ENCODE results near the gene FADS2.

Gene FADS2

DNA sequence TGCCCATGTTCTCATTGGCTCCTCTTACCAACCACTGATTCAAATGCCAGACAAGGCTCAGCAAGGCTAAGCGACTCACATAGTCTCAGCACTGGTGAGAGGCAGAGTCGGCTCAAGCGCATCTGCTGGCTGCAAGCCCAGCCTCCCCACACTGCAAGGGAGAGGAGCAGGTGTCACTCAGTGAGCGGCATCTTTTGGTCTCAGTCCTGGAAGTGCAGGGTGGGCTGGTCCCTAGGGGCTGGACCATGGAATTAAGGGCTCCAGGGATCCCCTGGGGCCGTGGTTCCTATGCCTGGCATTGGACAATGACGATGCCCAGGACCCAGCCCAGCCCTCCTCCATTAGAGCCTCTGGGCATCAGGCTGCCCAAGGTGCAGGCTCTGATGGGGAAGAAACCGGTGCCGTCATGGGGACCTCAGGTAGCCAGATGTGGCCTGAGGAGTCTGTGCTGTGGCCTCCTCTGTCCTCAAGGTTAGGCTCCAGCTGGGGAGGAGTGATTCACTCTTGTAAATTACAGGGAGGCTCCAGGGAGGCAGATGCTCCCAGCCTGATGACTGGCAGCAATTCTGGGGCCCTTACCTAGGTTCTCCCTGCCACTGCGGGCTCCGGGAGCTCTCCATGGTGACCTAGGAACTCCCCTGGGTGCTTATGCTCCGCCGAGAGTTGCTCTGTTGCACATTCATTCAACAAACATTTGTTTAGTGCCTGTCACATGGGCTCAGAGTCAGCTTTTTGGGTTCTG, 28.0 kb downstream of the FADS2 start:
- Mint-ChIP-seq H3K36me3 (ENCODE audit: low read depth) (peaks cover 51% of the 10 kb centered on the region), H3K9me3 (no peaks in the 10 kb centered on the region), H3K27ac (no peak overlapping the region), H3K4me1 (no peaks in the 10 kb centered on the region), H3K4me3 (no peak overlapping the region), H3K27me3 (ENCODE audit: low read depth, poor library complexity) (no peaks in the 10 kb centered on the region)
- TF ChIP-seq, protein P1, sequence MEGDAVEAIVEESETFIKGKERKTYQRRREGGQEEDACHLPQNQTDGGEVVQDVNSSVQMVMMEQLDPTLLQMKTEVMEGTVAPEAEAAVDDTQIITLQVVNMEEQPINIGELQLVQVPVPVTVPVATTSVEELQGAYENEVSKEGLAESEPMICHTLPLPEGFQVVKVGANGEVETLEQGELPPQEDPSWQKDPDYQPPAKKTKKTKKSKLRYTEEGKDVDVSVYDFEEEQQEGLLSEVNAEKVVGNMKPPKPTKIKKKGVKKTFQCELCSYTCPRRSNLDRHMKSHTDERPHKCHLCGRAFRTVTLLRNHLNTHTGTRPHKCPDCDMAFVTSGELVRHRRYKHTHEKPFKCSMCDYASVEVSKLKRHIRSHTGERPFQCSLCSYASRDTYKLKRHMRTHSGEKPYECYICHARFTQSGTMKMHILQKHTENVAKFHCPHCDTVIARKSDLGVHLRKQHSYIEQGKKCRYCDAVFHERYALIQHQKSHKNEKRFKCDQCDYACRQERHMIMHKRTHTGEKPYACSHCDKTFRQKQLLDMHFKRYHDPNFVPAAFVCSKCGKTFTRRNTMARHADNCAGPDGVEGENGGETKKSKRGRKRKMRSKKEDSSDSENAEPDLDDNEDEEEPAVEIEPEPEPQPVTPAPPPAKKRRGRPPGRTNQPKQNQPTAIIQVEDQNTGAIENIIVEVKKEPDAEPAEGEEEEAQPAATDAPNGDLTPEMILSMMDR (IDR thresholded peaks at IDR 0.05), result no peak
- no peak for DNase-seq

DNA sequence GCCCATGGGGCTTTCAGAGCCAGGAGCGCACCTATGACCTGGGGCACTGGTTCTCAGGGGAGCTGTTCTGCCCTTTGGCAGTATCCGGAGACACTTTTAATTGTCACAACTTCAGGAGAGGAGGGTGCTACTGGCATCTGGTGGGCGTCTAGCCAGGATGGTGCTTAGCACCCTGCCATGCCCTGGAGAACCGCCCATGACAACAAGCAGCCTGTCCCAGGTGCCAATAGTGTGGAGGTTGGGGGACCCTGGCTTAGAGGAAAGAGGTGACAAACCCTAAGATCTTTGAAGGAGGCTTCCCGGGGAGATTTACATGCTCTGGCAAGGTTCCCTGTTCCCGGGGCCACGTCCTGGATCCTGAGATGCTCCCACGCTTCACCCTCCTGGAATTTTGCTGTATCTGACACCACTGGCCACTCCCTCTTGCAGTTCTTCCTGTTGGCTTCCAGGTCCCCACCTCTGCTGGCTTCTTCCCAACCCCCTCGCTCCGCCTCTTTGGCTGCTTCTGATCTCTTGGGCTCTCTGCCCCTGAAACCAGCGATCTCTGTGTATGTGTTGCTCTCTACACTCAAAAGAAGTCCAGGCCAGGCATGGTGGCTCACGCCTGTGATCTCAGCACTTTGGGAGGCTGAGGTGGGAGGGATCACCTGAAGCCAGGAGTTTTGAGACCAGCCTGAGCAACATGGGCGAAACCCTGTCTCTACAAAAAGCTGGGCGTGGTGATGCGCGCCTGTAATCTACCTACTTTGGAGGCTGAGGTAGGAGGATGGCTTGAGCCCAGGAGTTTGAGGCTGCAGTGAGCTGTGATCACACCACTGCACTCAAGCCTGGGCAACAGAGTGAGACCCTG, 32.2 kb downstream of the FADS2 start:
- no peak for DNase-seq
- H3K4me1 Mint-ChIP-seq, result no peaks in the 10 kb centered on the region
- peaks cover 55% of the 10 kb centered on the region for H3K36me3 Mint-ChIP-seq (ENCODE audit: low read depth)
- H3K4me3 Mint-ChIP-seq, result no peak overlapping the region
- H3K27me3 Mint-ChIP-seq (ENCODE audit: low read depth, poor library complexity), result no peaks in the 10 kb centered on the region
- no peaks in the 10 kb centered on the region for H3K9me3 Mint-ChIP-seq
- TF ChIP-seq, protein P1 (IDR thresholded peaks at IDR 0.05), result no peak
- peak overlapping the region; percentile 32 for H3K27ac Mint-ChIP-seq

DNA sequence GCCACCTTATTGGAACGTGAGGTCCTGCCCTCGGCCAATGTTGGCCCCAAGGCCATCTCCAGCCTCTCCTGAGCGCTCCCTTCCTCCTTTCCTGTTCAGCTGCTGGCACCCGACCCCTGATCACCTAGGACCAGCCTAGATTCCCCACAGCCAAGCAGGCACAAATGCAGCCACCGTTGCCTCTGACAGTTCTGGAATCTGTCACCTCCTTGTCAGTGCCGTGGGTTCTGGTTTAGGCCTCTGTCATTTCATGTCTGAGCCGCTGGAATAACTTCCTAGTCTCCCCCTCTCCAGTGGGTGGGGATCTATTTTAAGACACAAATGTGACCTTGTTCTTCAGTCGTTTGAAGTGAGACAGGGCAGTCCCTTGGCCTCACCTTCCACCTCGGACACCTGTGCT, 33.5 kb downstream of the FADS2 start:
- H3K27me3 Mint-ChIP-seq (ENCODE audit: low read depth, poor library complexity), result no peaks in the 10 kb centered on the region
- peak overlapping the region; percentile 36 for H3K27ac Mint-ChIP-seq
- no peak for DNase-seq
- H3K4me1 Mint-ChIP-seq, result peaks cover 4% of the 10 kb centered on the region
- no peaks in the 10 kb centered on the region for H3K9me3 Mint-ChIP-seq
- H3K4me3 Mint-ChIP-seq, result no peak overlapping the region
- TF ChIP-seq, protein P1 (IDR thresholded peaks at IDR 0.05), result no peak
- peaks cover 57% of the 10 kb centered on the region for H3K36me3 Mint-ChIP-seq (ENCODE audit: low read depth)

- Mint-ChIP-seq H3K4me1 (peaks cover 4% of the 10 kb centered on the region), H3K36me3 (ENCODE audit: low read depth) (peaks cover 54% of the 10 kb centered on the region), H3K27ac (no peak overlapping the region), H3K4me3 (no peak overlapping the region), H3K9me3 (no peaks in the 10 kb centered on the region), H3K27me3 (ENCODE audit: low read depth, poor library complexity) (no peaks in the 10 kb centered on the region)
- TF ChIP-seq, protein P1 (IDR thresholded peaks at IDR 0.05), result no peak
- no peak for DNase-seq
Observed at GRCh38 chr11:61862714-61863547, 34.8 kb downstream of the FADS2 start.

DNA sequence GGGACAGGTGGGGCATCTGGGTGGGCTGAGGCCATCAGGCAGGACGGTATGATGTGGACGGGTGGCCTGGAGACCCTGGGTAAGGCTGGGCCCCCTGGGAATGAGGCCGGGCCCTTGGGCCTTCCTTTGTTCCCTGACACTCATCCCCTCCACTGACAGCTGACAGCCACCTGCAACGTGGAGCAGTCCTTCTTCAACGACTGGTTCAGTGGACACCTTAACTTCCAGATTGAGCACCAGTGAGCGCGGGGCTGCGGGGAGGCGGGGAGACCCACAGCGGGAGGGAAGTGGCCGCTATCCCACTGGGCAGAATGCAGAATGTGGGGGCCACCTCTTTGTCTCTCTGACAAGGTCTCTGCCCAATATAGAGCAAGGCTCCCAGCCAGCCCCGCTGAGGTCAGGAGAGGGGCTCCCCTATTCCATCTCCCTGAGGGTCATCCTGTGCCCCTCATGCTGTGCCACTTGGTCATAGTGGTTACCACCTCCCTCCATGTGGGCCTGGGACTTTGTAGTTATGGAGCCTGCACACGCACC, 35.5 kb downstream of the FADS2 start:
- H3K9me3 Mint-ChIP-seq, result no peaks in the 10 kb centered on the region
- H3K4me3 Mint-ChIP-seq, result no peak overlapping the region
- TF ChIP-seq, protein P1 (IDR thresholded peaks at IDR 0.05), result no peak
- peaks cover 54% of the 10 kb centered on the region for H3K36me3 Mint-ChIP-seq (ENCODE audit: low read depth)
- H3K27ac Mint-ChIP-seq, result no peak overlapping the region
- H3K4me1 Mint-ChIP-seq, result peaks cover 4% of the 10 kb centered on the region
- DNase-seq, result no peak
- H3K27me3 Mint-ChIP-seq (ENCODE audit: low read depth, poor library complexity), result no peaks in the 10 kb centered on the region
